Mesenchymal stem cell (in vitro differentiated cells and primary cell): Measurements from ENCODE around the gene CSRP2.

Source experiments
- DNase-seq: peaks from one replicate; pipeline ENCODE4 v3.0.0-alpha.2; 2013
- H2AFZ ChIP-seq: one replicate; pipeline ENCODE4 v1.6.1; 2013; ENCODE audit warnings: low read depth, mild to moderate bottlenecking, control low read depth, inconsistent platforms, low read length, moderate library complexity
- H2AK5ac ChIP-seq: 2 replicates; pipeline ENCODE4 v1.6.1; 2013; ENCODE audit warnings: low read length, moderate library complexity, mild to moderate bottlenecking, inconsistent platforms; ENCODE audit not compliant: severe bottlenecking
- H2BK120ac ChIP-seq: one replicate; pipeline ENCODE4 v1.6.1; 2013; ENCODE audit warnings: low read depth, mild to moderate bottlenecking, inconsistent platforms, low read length, moderate library complexity
- H2BK12ac ChIP-seq, 2 experiments: one replicate each; pipeline ENCODE4 v1.6.1; 2013; ENCODE audit warnings: inconsistent platforms in 2 of 2, low read length in 2 of 2, mild to moderate bottlenecking in 2 of 2, moderate library complexity in 2 of 2, control low read depth in 1 of 2
- H2BK15ac ChIP-seq: one replicate; pipeline ENCODE4 v1.6.1; 2013; ENCODE audit warnings: mild to moderate bottlenecking, low read depth, inconsistent platforms; ENCODE audit not compliant: poor library complexity, severe bottlenecking
- H2BK5ac ChIP-seq: 2 replicates; pipeline ENCODE4 v1.6.1; 2013; ENCODE audit warnings: low read depth, mild to moderate bottlenecking, low read length, control low read depth, inconsistent platforms; ENCODE audit not compliant: poor library complexity, severe bottlenecking
- H3K14ac ChIP-seq, 2 experiments: one replicate each; pipeline ENCODE4 v1.6.1; 2013; ENCODE audit warnings: inconsistent platforms in 2 of 2, low read length in 2 of 2, control low read depth in 1 of 2, mild to moderate bottlenecking in 1 of 2, moderate library complexity in 1 of 2
- H3K18ac ChIP-seq, 2 experiments: one replicate each; pipeline ENCODE4 v1.6.1; 2013; ENCODE audit warnings: inconsistent platforms in 2 of 2, low read length in 2 of 2, control low read depth in 1 of 2, low read depth in 1 of 2, mild to moderate bottlenecking in 1 of 2
- H3K23ac ChIP-seq, 2 experiments: one replicate each; pipeline ENCODE4 v1.6.1; 2013; ENCODE audit warnings: inconsistent platforms in 2 of 2, low read length in 2 of 2, mild to moderate bottlenecking in 2 of 2, moderate library complexity in 2 of 2, control low read depth in 1 of 2
- H3K27ac ChIP-seq: 2 replicates; pipeline ENCODE4 v1.5.1; 2013; ENCODE audit warnings: mild to moderate bottlenecking, moderate library complexity, low read length, control low read depth, inconsistent platforms; ENCODE audit not compliant: poor library complexity, severe bottlenecking
- H3K27me3 ChIP-seq, 2 experiments: 2 replicates each; pipeline versions ENCODE4 v1.6.1 to v1.7.0; 2013; ENCODE audit warnings: low read length in 2 of 2, mild to moderate bottlenecking in 2 of 2, moderate library complexity in 2 of 2, control low read depth in 1 of 2, inconsistent platforms in 1 of 2; ENCODE audit not compliant: control insufficient read depth in 1 of 2, insufficient read depth in 1 of 2
- H3K36me3 ChIP-seq, 2 experiments: 2 replicates each; pipeline versions ENCODE4 v1.6.1 to v1.7.0; 2013; ENCODE audit warnings: low read length in 2 of 2, control low read depth in 1 of 2, inconsistent platforms in 1 of 2, low read depth in 1 of 2, mild to moderate bottlenecking in 1 of 2; ENCODE audit not compliant: insufficient read depth in 2 of 2, control insufficient read depth in 1 of 2
- H3K4ac ChIP-seq, 2 experiments: one replicate each; pipeline ENCODE4 v1.6.1; 2013; ENCODE audit warnings: inconsistent platforms in 2 of 2, low read length in 2 of 2, mild to moderate bottlenecking in 2 of 2, moderate library complexity in 2 of 2, control low read depth in 1 of 2, low read depth in 1 of 2
- H3K4me1 ChIP-seq: 2 replicates; pipeline ENCODE4 v1.6.1; 2013; ENCODE audit warnings: low read depth, low read length, control low read depth; ENCODE audit not compliant: control insufficient read depth, insufficient read depth
- H3K4me2 ChIP-seq: 2 replicates; pipeline ENCODE4 v1.6.1; 2013; ENCODE audit warnings: low read length, mild to moderate bottlenecking, inconsistent platforms; ENCODE audit not compliant: poor library complexity, severe bottlenecking
- H3K4me3 ChIP-seq, 2 experiments: 2 replicates each; pipeline versions ENCODE4 v1.5.1 to v1.7.0; 2013; ENCODE audit warnings: low read length in 2 of 2, mild to moderate bottlenecking in 2 of 2, control low read depth in 1 of 2, low read depth in 1 of 2; ENCODE audit not compliant: insufficient read depth in 1 of 2
- H3K79me1 ChIP-seq: replicated peaks from 2 replicates; pipeline ENCODE4 v1.6.1; 2013; ENCODE audit warnings: mild to moderate bottlenecking, control low read depth, low read length, inconsistent platforms; ENCODE audit not compliant: poor library complexity, severe bottlenecking
- H3K9ac ChIP-seq: 2 replicates; pipeline ENCODE4 v1.7.0; 2013; ENCODE audit warnings: mild to moderate bottlenecking, low read length, moderate library complexity
- H3K9me3 ChIP-seq: 2 replicates; pipeline ENCODE4 v1.7.0; 2013; ENCODE audit warnings: mild to moderate bottlenecking, low read length; ENCODE audit not compliant: control insufficient read depth
- H4K8ac ChIP-seq: one replicate; pipeline ENCODE4 v1.6.1; 2013; ENCODE audit warnings: inconsistent platforms, mild to moderate bottlenecking, low read length, moderate library complexity
- H4K91ac ChIP-seq: one replicate; pipeline ENCODE4 v1.6.1; 2013; ENCODE audit warnings: mild to moderate bottlenecking, low read length, inconsistent platforms
- WGBS: methylation state at CpG from one replicate; pipeline ENCODE4 v1.1.7; 2013; ENCODE audit warnings: mixed read lengths; 5-methylcytosine and 5-hydroxymethylcytosine counted together

The CSRP2 gene

GRCh38 chr12:76921891-76922664 lies 43.3 kb upstream of the CSRP2 start:
- no peak overlapping the region for H4K91ac ChIP-seq
- no peak overlapping the region for H2BK15ac ChIP-seq
- H3K4me1 ChIP-seq: no peaks in the 10 kb centered on the region
- no peak overlapping the region for H3K4ac ChIP-seq
- H3K14ac ChIP-seq: no peak overlapping the region
- H3K9me3 ChIP-seq: no peaks in the 10 kb centered on the region
- no peak overlapping the region for H2BK5ac ChIP-seq
- no peak overlapping the region for H3K23ac ChIP-seq
- H3K9ac ChIP-seq: no peak overlapping the region
- H2BK12ac ChIP-seq: no peak overlapping the region
- peak; percentile 31 for DNase-seq
- H2BK120ac ChIP-seq: no peak overlapping the region
- H3K18ac ChIP-seq: no peak overlapping the region
- no peak overlapping the region for H3K27ac ChIP-seq
- H2AK5ac ChIP-seq: no peak overlapping the region
- H2AFZ ChIP-seq: no peak overlapping the region
- no peak overlapping the region for H3K4me3 ChIP-seq
- H3K27me3 ChIP-seq: no peaks in the 10 kb centered on the region
- H3K79me1 ChIP-seq: no peaks in the 10 kb centered on the region
- WGBS: 74% methylated on average over 6 of the region's 6 CpGs
- no peaks in the 10 kb centered on the region for H3K36me3 ChIP-seq
- H3K4me2 ChIP-seq: no peak overlapping the region
- H4K8ac ChIP-seq: no peak overlapping the region

DNA sequence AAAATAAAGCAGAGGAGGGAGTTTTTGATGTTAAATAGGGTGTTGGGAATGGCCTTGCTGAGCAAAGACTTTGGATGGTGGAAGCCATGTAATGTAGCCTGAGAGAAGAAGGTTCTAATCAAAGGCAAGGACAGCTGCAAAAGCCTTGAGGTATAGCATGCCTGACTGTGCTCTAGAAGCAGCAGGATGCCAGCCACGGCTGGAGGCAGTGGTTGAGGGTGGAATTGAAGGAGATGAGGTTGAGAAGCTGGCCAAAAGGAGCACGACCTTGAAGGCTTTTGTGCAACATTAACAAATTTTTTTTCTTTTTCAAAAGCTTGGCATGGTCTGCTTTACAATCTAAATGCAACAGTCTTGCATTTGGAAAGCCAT lies 42.3 kb upstream of the CSRP2 start:
- H2AFZ ChIP-seq: no peak overlapping the region
- H3K4ac ChIP-seq: no peak overlapping the region
- 50% methylated on average over 1 of the region's 2 CpGs for WGBS
- H3K23ac ChIP-seq: no peak overlapping the region
- H3K9ac ChIP-seq: no peak overlapping the region
- no peaks in the 10 kb centered on the region for H3K36me3 ChIP-seq
- DNase-seq: no peak
- no peak overlapping the region for H4K91ac ChIP-seq
- H3K4me3 ChIP-seq: no peak overlapping the region
- H4K8ac ChIP-seq: no peak overlapping the region
- H3K27ac ChIP-seq: no peak overlapping the region
- no peaks in the 10 kb centered on the region for H3K9me3 ChIP-seq
- no peak overlapping the region for H3K18ac ChIP-seq
- H2AK5ac ChIP-seq: no peak overlapping the region
- H3K14ac ChIP-seq: no peak overlapping the region
- H2BK12ac ChIP-seq: no peak overlapping the region
- no peaks in the 10 kb centered on the region for H3K4me1 ChIP-seq
- no peaks in the 10 kb centered on the region for H3K27me3 ChIP-seq
- no peak overlapping the region for H2BK15ac ChIP-seq
- no peak overlapping the region for H2BK5ac ChIP-seq
- H2BK120ac ChIP-seq: no peak overlapping the region
- no peak overlapping the region for H3K4me2 ChIP-seq
- no peaks in the 10 kb centered on the region for H3K79me1 ChIP-seq

DNA sequence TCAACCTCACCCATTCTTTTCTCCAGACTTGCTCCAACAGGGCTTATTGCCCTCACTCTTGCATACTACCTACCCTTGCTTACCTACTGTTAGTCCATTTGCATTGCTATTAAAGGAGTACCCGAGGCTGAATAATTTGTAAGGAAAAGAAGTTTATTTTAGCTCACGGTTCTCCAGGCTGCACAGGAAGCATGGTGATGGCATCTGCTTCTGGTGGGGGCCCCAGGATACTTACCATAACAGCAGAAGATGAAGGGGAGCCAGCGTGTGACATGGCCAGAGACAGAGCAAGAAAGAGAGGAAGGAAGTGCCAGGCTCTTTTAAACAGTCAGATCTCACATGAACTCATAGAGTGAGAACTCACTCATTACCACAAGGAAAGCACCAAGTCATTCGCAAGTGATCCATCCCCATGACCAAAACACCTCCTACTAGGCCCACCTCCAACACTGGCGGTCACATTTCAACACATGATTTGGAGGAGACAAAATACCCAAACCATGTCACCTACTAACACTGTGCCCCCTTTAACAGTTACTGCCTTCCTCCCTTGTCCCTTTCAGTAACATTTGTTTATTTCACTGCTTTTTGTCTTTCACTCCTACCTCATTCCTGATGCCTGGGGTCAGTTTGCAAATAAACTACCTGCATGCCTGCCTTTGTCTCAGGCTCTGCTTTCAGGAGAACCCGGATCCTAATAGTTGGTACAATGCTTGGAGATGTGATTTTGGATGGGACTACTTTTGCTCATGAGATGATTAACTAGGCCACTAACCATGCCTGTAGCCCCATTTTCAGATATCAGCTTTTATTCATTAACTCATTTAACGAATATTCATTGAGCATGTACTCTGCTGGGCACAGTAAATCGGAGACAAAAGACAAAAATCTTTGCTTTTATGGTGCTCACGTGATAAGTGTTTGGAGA lies 41.6 kb upstream of the CSRP2 start:
- H3K4me1 ChIP-seq: no peaks in the 10 kb centered on the region
- H2AFZ ChIP-seq: peak overlapping the region; percentile 18
- H3K27me3 ChIP-seq: no peaks in the 10 kb centered on the region
- DNase-seq: no peak
- no peak overlapping the region for H2BK5ac ChIP-seq
- H3K4ac ChIP-seq: no peak overlapping the region
- H4K91ac ChIP-seq: no peak overlapping the region
- WGBS: 79% methylated on average over 9 of the region's 9 CpGs
- H3K36me3 ChIP-seq: no peaks in the 10 kb centered on the region
- H3K27ac ChIP-seq: no peak overlapping the region
- H2AK5ac ChIP-seq: no peak overlapping the region
- no peak overlapping the region for H2BK120ac ChIP-seq
- H3K4me3 ChIP-seq: no peak overlapping the region
- H3K23ac ChIP-seq: no peak overlapping the region
- H3K9me3 ChIP-seq: no peaks in the 10 kb centered on the region
- H3K9ac ChIP-seq: no peak overlapping the region
- H3K4me2 ChIP-seq: no peak overlapping the region
- H2BK12ac ChIP-seq: no peak overlapping the region
- H4K8ac ChIP-seq: no peak overlapping the region
- H3K79me1 ChIP-seq: no peaks in the 10 kb centered on the region
- no peak overlapping the region for H2BK15ac ChIP-seq
- no peak overlapping the region for H3K18ac ChIP-seq
- no peak overlapping the region for H3K14ac ChIP-seq
